Measurements from ENCODE around the gene RABGEF1.
A peak's percentile ranks its signal among the peaks of the same experiment; 100 is the strongest.
"Not testable (repeated sequence)": the region's sequence is repeated elsewhere in the genome, so short reads cannot be mapped to it uniquely, and the experiment has no call there.

The RABGEF1 gene
- 3.4 to 7.6 (median 4.6) reads per million in 4 experiments for total RNA-seq

DNA sequence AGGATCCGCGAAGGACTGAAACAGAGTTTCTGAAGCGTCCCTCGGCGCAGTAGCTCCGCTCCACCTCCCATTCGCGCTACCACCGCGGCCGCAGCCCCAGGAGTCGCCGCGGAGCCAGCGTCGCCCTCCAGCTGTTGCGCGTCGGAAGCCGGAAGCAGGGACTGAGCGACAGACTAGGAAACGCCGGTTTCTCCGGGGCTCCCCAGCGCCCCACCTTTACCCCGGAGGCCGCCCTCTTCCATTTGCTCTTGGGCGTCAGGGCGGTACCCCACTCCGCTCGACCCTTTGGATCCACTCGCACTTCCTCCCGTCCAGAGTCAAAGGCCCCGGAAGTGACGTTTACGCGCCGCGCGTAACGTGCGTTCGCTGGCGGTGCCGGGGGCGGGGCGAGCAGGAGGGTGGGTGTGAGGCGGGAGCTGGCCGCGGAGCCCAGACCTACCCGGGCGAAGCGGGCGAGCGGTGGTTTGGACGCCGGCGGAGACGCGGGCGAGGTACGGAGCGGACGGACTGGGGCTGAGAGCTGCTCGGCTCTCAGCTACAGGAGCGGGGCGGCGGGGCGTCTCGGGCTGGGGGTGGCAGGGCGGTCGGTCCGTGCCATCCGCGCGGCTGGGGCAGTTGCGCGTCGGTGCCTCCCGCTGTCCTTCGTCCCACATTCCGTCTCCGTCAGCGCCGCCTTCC, at the start of gene RABGEF1:
Gene RABGEF1 (plus strand): TSS at position 432 of the 678 bp plus-strand sequence. CDS start 31,167 bp downstream, outside the sequence.
- DNase-seq = peak; percentile 96

DNA sequence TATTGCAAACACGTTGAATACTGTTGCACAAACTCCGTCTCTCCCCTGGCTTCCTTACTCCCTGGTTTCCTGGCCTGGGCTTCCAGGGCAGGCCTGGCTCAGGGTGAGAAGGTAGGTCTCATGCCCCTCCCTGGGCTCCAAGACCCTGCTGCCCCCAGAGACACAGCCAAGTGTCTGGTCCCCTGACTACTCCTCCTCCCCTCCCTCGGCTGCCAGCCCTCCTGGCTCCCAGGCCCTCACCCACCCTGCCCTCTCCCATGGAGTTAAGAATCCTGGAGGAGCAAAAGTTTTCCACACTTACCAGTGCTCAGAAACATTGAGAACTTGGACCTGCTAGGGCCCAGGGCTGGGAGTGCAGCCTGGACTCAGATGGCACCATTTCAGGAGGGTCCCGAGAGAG, 47.2 kb upstream of the RABGEF1 start:
- DNase-seq = no peak

DNA sequence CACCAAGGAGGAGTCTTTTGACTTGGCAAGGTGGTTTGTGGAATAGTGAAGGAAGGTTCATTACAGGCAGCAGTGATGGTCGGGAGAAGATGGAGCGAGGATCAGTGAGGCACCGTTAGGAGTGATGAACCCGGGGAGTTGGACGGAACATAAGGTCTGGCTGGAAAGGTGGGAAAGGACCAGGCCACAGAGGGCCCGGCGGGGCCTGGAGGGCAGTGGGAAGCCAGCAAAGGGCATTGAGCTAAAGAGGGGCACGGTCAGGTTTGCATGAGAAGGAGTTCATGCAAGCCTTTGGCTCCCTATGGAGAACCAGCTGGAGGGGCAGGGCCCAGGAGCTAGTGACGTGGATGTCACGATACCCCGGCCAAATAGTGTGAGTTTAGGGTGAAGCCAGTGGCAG, 46.2 kb upstream of the RABGEF1 start:
- no peak for DNase-seq

DNA sequence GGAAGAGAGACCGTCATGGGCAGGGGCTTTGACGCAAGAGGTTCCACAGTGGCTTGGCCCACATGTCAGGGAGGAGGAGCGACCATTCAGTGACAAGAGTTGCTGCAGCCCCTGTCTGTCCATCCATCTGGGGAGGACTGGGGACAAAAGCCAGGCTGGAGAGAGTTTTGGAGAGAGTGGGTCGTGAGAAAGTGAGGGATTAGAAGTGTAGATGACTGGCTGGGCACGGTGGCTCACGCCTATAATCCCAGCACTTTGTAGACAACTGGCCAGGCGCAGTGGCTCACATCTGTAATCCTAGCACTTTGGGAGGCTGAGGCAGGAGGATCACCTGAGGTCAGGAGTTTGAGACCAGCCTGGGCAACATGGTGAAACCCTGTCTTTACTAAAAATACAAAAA, 45.1 kb upstream of the RABGEF1 start:
- DNase-seq = not testable (repeated sequence)

DNA sequence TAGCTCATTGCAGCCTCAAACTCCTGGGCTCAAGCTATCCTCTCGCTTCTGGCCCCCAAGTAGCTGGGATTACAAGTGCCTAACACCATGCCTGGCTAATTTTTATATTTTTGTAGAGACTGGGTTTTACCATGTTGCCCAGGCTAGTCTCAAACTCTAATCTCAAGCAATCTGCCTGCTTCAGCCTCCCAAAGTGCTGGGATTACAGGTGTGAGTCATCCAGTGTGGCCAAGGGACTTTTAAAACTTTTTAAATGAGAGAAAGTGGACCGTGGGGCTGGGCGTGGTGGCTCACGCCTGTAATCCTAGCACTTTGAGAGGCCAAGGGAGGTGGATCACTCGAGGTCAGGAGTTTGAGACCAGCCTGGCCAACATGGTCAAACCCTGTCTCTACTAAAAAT, 44.4 kb upstream of the RABGEF1 start:
- not testable (repeated sequence) for DNase-seq

DNA sequence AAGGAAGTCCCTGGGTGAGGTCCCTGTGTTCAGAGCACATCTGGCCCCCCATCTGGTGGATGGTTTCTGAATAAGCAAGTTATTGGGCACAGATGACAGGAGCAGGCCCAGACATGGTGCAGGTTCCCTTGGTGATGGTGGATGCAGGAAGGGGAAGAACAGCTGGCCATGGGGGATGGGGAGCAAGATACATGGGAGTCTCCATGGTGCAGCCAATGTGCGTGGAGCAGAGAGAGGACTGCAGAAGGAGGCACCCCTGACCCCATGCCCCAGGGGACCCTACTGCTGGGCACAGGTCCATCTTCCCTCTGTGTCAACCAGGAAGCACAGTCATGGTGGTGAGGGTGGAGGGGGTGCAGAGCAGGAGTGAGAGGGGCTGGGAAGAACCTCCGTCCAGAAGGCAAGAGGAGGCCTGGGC, 43.8 kb upstream of the RABGEF1 start:
- DNase-seq = no peak

DNA sequence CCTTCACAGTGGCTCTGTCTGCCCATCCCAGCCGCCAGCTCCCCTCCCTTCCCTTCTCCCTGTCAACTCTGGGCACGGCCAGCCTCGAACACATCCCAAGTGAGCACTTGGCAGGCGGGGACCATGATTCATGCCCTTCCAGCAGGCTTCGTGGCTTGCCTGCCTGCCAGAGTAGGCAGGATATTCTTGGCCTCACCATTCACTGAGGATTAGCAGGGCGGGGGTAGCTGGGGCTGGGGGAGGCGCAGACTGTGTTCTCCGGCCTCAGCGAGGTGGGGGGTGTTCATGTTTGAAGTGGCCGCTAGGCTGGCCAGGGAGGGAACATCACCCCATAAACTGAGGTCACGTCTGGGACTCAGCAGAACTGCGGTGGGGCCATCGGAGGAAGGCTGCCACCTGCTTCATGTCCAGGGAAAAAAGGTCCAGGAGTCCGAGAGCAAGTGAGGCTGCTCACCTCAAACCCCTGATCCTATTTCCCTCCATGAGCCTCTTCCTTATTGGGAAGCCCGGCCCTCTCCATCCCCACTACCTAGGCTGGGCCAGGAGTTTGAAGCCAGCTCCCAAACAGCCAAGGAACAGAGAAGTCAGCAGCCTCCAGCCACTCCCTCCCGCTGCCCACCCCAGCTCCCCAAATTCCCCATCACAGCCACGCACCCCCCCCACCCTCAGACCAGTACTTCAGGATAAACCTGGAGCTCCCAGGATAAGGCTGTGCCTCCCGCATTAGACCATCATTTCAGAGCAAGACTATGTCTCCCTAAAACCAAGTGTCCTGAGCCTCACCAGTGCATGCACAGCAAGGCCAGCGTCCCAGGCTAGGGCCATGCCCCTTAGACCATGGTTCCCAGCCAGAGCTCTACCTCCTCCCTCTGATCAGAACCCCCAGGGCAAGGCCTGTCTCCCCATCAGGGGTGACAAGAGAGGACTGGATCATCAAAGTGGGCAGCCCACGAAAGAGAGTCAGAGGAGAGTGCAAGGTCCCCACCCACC, 42.8 kb upstream of the RABGEF1 start:
- no peak for DNase-seq

DNA sequence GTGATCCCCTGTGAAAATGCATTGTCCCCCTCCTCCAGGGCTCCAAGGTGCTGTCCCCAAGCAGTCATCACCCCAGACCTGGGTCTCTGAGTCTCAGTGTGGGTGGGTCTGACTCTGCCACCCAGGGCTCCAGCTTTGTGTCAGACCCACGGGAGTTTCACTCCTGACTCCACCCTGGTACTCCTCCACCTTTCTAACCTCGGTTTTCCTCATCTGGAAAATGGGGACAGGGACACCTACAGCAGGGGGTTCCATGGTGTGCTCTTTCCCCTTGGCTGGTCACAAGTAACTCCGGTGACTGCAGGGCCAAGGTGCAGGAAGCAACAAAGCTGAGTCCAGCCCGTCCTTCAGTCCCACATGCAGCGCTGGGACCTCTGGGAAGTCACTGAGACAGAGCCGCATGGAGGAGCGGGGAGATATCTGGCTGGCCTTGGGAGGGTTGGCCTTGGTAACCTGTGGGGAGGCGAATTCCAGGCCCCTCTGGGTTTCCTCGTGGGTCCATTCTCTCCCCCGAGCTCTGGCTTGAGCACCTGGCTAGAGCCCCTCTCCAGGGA, 41.8 kb upstream of the RABGEF1 start:
- DNase-seq = no peak

DNA sequence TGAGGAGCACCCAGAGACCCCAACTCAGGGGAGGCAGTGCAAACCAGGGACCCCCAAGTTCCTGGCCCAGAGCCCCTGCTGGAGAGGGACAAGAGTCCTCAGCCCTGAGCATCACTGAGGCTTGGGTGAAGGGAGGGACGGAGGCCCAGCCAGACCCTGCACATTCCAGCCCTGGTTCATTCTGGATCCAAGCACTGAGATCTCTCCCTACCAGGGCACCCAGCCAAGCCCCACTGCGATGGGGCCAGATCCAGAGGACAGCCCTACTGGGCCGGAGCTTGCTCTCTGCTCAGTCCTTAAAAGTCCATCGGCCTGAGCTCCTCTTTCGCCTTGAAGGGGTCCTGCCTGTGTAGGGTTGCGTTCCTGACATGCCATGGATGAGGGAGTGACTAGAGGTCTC, 40.5 kb upstream of the RABGEF1 start:
- DNase-seq = no peak

DNA sequence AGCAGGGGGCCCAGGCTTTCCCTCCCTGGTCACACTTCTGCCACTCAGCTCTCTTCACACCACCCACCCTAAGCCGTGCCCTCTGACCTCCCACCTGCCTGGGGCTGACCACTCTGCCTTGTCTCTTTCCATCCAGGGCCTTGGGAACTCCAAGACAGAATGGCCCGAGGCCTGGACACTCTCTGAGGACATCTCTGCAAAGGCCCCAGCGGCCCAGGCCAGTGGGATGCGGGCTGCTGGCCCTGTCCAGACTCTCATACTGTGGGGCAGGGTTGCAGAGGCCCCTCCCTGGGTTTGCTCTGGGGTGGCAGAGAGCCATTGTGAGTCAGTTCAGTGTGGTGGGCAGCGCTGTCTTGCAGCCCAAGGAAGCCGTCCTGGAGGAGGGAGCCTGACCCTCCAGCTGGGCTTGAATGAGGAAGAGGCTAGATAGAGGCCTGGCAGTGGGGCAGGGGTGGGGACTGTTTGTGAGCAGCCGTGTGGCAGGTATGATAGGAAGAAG, 39.9 kb upstream of the RABGEF1 start:
- no peak for DNase-seq

DNA sequence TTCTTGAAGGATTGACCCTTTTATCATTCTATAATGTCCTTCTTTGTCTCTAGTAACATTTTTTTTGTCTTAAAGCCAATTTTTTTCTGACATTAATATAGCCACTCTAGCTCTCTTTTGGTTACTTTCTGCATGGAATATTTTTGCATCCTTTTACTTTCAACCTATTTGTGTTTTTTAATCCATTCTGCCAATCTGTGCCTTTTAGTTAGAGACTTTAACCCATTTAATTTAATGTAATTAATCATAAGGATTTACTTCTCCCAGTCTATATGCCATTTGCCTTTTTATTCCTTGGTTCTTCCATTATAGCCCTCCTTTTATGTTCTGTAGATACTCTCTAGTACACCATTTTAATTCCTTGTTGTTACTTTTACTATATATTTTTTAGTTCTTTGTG, 32.7 kb upstream of the RABGEF1 start:
- no peak for DNase-seq

DNA sequence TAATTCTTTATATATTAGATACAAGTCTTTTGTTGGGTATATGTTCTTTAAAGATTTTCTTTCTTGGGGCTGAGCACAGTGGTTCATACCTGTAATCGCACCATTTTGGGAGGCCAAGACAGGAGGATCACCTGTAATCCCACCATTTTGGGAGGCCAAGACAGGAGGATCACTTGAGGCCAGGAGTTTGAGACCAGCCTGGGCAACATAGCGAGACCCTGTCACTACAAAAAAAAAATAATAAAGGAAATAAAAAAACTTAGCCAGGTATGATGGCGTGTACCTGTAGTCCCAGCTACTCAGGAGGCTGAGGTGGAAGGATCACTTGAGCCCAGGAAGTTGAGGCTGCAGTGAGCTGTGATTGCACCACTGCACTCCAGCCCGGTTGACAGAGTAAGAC, 29.8 kb upstream of the RABGEF1 start:
- DNase-seq = not testable (repeated sequence)

DNA sequence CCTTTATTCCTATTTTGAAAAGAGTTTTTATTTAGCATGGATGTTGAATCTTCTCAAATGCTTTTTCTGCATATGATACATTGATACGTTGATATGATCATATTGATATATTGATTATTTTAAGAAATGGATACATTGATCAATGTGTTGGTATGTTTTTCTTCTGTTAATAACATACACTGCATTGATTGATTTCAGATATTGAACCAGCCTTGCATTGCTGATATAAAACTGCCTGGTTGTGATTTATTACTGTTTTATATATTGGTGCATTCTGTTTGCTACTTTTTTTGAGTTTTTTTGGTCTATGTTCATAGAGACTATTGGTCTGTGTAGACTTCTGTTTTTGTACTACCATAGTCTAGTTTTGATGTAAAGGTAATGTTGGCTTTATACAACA, 26.8 kb upstream of the RABGEF1 start:
- DNase-seq = no peak

DNA sequence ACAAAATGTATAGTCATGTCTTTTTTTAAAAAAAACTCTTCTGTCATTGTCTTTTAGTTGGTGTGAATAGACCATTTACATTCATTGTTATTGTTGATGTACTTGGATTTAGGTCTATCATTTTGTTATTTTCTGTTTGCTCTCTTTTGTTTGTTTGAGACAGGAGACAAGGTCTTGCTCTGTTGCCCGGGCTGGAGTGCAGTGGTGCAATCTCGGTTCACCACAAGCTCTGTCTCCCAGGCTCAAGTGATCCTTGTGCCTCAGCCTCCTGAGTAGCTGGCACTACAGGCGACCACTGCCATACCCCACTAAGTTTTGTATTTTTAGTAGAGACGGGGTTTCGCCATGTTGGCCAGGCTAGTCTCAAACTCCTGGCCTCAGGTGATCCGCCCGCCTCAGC, 23.9 kb upstream of the RABGEF1 start:
- not testable (repeated sequence) for DNase-seq

DNA sequence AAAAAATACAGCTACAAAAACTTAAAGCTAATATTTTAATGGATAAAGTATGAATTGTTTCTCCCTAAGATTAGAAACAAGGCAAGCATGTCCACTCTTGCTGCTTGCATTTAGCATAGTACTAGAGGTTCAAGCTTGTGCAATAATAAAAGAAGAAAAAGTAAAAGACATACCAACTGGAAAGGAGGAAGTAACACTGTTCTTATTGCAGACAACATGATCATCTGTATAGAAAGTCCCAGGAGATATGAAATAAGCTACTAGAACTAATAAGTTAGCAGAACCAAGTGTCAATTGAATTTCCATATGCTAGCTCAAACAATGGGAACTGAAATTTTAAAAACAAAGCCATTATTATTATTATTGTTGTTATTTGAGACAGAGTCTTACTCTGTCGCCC, 20.0 kb upstream of the RABGEF1 start:
- no peak for DNase-seq

DNA sequence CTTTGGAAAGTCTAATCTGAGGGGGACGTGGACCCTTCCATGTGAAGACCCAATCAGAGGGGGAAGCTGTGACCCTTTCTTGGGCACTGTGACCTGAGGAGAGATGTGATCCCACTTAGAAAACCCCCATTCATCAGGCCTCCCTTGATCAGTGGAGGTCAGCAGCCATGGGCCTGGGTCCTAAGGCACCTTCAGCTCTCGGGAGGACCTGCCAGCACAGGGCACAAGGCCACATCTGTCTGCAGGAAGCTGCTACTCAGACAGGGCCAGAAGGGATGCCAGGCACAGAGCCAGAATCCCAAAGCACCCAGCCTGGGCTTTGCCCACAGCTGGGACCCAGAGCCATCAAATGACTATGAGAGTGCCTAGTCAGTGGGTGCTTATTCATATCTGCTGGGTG, 14.7 kb upstream of the RABGEF1 start:
- DNase-seq = no peak

DNA sequence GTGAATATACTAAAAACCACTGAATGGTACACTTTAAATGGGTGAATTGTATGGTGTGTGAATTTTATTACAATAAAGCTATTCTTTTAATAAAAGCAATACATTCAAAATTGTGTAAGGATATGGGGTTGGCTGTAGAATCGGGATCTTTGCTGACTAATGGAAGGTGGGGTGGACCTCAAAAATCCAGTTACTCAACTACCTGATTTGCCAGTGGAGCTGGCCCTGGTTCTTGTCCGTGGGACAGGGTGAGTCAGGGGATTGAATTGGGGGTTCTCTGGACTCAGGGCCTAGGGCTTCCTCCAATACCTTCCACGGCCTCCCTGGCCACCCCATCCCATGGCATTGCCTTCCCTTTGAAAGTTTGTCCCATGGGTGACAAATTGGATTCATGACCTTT, 13.5 kb upstream of the RABGEF1 start:
- DNase-seq = no peak

DNA sequence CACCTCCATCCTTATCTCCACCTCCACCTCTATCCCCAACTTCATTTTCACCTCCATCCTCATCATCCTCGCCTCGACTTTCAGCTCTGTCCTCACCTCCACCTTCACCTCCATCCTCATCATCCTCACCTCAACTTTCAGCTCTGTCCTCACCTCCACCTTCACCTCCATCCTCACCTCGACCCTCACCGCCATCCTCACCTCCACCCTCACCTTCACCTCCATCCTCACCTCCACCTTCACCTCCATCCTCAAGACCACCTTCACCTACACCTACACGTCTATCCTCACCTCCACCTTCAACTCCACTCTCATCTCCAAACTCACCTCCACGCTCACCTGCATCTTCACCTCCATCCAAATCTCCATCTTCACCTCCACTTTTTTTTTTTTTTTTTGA, 12.0 kb upstream of the RABGEF1 start:
- no peak for DNase-seq

DNA sequence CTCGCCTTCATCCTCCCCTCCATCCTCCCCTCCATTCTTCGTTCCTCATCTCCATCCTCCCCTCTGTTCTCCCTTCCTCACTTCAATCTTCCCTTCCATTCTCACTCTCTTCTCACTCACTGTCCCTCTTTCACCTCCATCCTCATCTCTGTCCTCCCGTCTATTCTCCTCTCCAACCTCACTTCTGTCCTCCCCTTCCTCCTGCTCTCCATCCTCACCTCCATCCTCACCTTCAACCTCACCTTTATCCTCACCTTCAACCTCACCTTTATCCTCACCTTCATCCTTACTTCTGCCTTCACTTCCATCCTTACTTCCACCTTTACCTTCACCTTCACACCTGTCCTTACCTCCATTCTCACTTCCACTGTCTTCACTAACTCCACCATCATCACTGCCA, 11.3 kb upstream of the RABGEF1 start:
- no peak for DNase-seq

DNA sequence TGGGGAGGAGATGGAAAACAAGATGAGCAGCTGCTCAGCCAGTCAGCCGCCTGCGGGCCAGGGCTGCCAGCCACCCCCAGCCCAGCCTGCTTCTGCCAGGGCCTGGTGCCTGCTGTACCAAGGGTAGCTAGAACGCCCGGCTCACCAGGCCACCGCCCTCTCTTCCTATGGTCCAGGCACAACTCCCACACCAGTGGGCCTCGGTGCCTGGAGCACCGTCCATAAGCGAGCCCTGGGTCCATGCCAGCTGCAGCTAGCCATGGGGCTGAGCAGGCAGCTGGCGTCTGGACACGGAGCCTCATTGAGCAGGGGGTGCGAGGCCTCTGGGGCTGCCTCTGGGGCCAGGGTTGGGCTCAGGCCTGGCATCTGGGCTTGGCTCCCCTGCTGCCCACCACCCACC, 8.5 kb upstream of the RABGEF1 start:
- no peak for DNase-seq

DNA sequence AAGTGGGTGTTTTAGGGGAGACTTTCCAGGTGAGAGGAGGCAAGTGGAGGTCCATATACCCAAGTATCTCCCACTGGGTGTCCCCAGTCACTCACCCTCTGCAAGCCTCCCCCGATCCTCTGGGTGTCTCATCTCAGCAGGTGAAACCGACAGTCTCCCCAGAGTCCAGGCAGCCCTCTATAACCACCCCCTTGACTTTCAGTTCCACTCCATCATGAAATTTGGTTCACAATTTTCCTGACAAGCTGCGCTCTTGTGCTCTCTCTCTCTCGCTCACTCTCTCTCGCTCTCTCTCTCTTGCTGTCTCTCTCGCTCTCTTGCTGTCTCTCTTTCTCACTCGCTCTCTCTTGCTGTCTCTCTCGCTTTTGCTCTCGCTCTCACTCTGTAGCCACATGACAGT, 8.1 kb upstream of the RABGEF1 start:
- DNase-seq = no peak

DNA sequence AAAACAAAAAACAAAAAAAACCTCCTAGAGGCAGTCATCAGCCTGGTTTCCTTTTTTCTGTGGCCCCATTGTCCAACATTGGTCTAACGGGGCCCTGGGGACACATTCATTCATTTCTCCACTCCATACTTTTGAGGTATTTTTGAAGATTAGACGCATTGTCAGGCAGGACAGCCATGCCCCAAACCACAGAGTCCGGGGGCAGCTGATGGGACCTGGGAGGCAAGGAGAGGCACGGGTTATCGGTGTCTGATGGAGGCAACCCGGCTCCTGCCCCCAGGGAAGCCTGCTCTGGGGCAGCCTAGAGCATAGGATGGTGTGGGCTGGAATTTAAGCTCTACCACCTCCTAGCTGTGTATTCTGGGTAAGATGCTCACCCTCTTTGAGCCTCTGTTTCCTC, 6.5 kb upstream of the RABGEF1 start:
- no peak for DNase-seq

DNA sequence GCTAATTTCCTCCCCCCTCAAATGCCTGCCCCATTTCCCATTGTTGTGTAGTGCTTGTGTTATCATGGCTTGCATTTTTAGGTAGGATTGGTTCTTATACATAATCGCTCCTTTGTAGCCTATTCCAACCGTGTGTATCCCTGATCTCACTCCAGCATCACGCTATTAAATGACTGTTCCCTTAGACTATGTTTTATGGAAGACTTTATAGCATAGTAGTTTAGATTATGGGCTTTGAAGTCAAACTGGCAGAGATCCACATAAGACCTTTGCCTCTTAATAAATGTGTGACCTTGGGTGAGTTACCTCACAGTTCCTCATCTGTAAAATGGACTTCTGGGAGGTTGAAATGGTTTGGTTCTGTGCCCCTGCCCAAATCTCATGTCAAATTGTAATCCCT, 5.4 kb upstream of the RABGEF1 start:
- no peak for DNase-seq

DNA sequence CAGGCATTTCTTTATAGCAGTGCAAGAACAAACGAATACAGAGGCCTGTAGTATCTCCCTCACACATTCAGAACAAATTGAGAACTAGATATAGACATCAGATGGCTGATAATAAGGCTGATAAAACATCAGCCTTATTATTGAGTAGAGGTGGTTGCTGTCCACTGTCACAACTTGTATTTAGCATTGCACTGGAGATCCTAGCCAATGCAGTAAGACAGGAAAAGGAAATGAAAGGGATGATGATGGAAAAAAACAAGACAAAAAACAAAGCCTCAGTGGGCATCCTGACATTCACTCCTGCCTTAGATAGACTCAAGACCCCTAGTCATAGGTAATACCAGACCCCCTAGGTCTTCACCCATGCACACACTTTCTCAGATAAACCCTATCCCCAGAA, 4.7 kb upstream of the RABGEF1 start:
- DNase-seq = no peak
